Ovary (tissue), 3 donors: Measurements from ENCODE around the gene CCR5AS.
"Not testable (repeated sequence)": the region's sequence is repeated elsewhere in the genome, so short reads cannot be mapped to it uniquely, and the experiment has no call there.

Experiments used
- POLR2A ChIP-seq: fragments of 450-650 bp; IDR thresholded peaks from one replicate; pipeline ENCODE4 v1.6.1; 2017; ENCODE audit warnings: antibody characterized with exemption, mild to moderate bottlenecking, moderate library complexity
- TF ChIP-seq, protein P1 (sequence below), 3 donors: fragments of 450-650 bp in 2 of 3; fragments of 200-600 bp in 1 of 3; IDR thresholded peaks; one replicate each; pipeline versions ENCODE4 v1.5.1 to v1.8.0; 2016 to 2022; ENCODE audit warnings: antibody characterized with exemption in 3 of 3, mild to moderate bottlenecking in 1 of 3
- donor health status: DM: no; HTN: no; CAD: no.

DNA sequence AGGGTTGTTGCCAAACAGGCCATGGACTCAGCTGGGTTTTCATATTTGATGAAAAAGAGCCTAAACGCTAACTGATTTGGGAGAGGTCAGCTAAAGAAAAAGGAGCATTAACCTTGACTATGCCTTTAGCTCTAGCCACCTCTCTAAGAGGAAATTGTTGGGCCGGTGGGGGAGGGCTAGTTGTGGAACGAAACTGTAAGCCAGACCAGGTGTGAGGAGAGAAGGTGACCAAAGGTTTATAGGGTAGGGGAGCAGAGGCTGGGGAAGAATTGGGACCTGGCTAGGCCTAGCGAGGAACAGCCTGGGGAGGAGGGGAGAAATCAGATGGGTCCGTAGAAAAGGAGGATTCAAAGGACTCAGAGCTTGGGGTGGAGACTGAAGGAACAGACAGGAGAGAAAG, 15.3 kb downstream of the CCR5AS start:
- TF ChIP-seq, protein P1, sequence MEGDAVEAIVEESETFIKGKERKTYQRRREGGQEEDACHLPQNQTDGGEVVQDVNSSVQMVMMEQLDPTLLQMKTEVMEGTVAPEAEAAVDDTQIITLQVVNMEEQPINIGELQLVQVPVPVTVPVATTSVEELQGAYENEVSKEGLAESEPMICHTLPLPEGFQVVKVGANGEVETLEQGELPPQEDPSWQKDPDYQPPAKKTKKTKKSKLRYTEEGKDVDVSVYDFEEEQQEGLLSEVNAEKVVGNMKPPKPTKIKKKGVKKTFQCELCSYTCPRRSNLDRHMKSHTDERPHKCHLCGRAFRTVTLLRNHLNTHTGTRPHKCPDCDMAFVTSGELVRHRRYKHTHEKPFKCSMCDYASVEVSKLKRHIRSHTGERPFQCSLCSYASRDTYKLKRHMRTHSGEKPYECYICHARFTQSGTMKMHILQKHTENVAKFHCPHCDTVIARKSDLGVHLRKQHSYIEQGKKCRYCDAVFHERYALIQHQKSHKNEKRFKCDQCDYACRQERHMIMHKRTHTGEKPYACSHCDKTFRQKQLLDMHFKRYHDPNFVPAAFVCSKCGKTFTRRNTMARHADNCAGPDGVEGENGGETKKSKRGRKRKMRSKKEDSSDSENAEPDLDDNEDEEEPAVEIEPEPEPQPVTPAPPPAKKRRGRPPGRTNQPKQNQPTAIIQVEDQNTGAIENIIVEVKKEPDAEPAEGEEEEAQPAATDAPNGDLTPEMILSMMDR (IDR thresholded peaks at IDR 0.05), result not testable (repeated sequence)
- TF ChIP-seq POLR2A, result not testable (repeated sequence)
